ENCODE measurements around the gene CD109. TPM values are rescaled to one million over a fixed set of nuclear protein-coding genes. Genes with fewer than 3 reads are reported as not detected.
"Not testable (repeated sequence)": the region's sequence is repeated elsewhere in the genome, so short reads cannot be mapped to it uniquely, and the experiment has no call there.

Gene CD109
- polyA plus RNA-seq, 1 donor from 2014 or later: not detected

DNA sequence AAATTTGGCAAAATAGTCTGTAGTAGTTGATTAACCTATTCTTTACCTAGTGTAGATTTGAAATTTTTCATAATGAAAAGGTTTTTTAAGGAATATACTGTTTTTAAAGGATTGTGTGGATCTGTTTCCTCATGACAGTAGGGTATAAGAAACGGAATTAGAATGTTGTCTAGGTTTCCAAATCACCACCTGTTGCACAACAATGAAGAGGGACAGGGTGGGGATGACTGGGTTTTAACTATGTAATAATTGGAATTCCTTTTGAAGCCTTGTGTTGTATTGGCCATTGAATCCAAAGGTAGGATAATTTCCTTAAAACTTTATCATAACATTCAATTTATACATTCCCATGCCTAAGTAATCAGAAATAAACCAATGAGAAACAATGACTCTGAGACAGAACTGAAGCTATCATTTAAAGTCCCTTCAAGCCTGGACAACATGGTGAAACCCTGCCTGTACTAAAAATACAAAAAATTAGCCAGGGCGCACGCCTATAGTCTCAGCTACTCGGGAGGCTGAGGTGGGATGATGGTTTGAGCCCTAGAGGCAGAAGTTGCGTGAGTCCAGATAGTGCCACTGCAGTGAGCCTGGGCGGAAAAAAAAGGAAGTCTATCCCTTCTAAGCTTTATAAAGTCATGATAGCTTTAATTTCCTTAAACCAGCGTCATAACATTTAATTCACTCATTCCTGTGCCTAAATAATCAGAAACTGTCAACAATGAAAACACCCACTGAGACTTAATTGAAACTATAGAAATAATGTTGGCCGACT, 23.9 kb upstream of the CD109 start:
- Mint-ChIP-seq H3K4me3 (no peak overlapping the region), H3K27me3 (peaks cover 14% of the 10 kb centered on the region), H3K9me3 (peaks cover 0 to 2% (median 0%) of the 10 kb centered on the region in 3 donors)

DNA sequence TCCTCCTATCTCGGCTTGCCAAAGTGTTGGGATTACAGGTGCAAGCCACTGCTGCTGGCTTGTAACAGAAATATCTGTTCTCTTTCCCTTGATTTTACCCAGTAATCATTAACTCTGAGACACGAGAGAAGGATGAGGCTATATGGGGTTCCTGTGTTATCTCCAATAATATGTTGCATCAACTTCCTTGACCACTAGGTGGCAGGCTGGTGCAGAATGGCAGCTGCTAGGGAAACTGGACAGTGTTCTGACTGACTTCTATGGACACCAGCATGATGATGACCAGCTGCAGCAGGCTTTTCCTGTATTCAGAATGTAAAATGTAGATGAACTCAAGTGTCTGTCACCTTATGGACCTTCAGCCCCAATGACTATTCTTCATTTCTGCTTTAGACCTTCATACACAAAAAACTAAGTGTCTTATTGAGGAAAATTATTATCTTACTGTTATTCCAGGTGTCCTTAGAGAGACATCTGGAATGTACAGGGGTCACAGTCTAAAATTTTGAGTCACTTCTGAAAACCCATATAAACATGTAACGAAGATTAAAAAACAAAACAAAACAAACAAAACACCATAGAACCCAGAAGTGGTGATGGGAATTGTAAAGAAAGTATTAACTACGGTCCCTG, 20.4 kb upstream of the CD109 start:
- no peaks in the 10 kb centered on the region for H3K9me3 Mint-ChIP-seq
- peaks cover 0 to 5% (median 0%) of the 10 kb centered on the region in 3 donors for H3K4me1 Mint-ChIP-seq
- H3K36me3 Mint-ChIP-seq: peaks cover 1% of the 10 kb centered on the region
- H3K27me3 Mint-ChIP-seq: peaks cover 9% of the 10 kb centered on the region
- H3K4me3 Mint-ChIP-seq: no peak overlapping the region
- no peak overlapping the region for H3K27ac Mint-ChIP-seq

More for the DNA sequence above, 23.9 kb upstream of the CD109 start:
- Mint-ChIP-seq H3K4me1 (peaks cover 0 to 2% (median 1%) of the 10 kb centered on the region in 3 donors), H3K36me3 (peaks cover 1% of the 10 kb centered on the region), H3K27ac (no peak overlapping the region)

DNA sequence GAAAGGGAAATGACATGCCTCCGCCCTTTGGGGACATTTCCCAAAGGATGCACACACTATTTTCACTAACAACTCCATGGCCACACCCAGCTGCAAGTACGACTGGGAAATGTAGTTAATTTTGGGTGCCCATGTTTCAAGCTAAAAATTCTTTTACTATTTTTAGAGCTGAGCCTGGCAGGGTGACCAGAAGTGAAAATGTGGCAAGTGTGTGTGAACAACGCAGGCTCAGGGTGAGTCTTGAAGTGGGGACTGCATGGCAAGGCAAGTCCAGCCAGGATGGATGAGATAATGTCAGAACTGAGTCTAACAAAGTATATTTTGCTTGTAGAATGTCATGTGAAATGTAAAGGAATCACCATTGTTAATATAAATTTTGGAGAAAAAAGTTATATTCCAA, 17.0 kb upstream of the CD109 start:
- Mint-ChIP-seq H3K9me3 (peaks cover 2 to 10% (median 10%) of the 10 kb centered on the region in 3 donors), H3K27ac (no peak overlapping the region), H3K27me3 (peaks cover 6% of the 10 kb centered on the region), H3K4me1 (peaks cover 0 to 5% (median 0%) of the 10 kb centered on the region in 3 donors), H3K4me3 (no peak overlapping the region), H3K36me3 (no peaks in the 10 kb centered on the region)

GRCh38 chr6:73679846-73680245, 16.2 kb upstream of the CD109 start:
- not testable (repeated sequence) for H3K36me3 Mint-ChIP-seq, H3K4me1 Mint-ChIP-seq, H3K27me3 Mint-ChIP-seq, H3K4me3 Mint-ChIP-seq, H3K27ac Mint-ChIP-seq
- H3K9me3 Mint-ChIP-seq: peaks cover 2 to 10% (median 10%) of the 10 kb centered on the region in 3 donors

DNA sequence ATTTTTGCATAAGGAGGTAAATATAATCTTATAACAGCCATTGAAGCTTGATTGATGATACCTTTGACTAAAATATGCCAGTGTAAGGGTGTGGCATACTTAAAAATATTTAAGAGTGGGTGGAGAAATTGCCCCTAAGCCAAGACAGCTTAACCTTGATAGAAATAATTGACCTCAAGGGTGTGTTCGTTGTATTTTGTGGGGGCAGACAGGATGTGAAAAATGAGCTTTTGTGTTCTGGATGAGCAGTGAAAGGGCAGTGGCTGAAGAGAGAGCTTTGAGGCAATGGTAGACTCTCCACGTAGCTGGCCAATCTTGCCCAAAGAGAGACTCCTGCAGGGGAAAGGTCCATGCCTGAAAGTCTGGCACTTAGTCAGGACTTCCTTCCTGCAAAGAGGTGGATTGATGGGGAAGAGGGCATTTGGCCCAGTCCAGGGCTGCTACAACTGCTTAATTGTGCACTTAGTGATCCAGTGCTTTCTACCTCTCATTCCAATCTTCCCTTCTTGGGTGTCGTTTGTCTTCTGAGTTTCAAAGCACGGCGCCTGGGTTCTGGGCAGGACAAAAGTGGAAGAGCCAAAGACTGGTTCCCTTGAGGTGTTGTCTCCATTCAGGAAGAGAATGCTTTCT, 15.6 kb upstream of the CD109 start:
- Mint-ChIP-seq H3K27me3 (peaks cover 6% of the 10 kb centered on the region), H3K36me3 (no peaks in the 10 kb centered on the region), H3K9me3 (peaks cover 2 to 10% (median 10%) of the 10 kb centered on the region in 3 donors), H3K27ac (no peak overlapping the region), H3K4me3 (no peak overlapping the region), H3K4me1 (peaks cover 0 to 3% (median 0%) of the 10 kb centered on the region in 3 donors)

DNA sequence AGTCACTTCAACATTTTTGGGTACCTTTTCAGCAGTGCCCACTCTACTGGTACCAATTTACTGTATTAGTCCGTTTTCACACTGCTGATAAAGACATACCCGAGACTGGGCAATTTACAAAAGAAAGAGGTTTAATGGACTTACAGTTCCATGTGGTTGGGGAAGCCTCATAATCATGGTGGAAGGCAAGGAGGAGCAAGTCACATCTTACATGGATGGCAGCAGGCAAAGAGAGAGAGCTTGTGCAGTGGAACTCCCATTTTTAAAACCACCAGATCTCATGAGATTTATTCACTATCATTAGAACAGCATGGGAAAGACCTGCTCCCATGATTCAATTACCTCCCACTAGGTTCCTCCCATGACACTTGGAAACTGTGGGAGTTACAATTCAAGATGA, 12.4 kb upstream of the CD109 start:
- not testable (repeated sequence) for H3K36me3 Mint-ChIP-seq, H3K4me3 Mint-ChIP-seq, H3K27me3 Mint-ChIP-seq, H3K4me1 Mint-ChIP-seq, H3K27ac Mint-ChIP-seq
- peaks cover 2 to 10% (median 10%) of the 10 kb centered on the region in 3 donors for H3K9me3 Mint-ChIP-seq

DNA sequence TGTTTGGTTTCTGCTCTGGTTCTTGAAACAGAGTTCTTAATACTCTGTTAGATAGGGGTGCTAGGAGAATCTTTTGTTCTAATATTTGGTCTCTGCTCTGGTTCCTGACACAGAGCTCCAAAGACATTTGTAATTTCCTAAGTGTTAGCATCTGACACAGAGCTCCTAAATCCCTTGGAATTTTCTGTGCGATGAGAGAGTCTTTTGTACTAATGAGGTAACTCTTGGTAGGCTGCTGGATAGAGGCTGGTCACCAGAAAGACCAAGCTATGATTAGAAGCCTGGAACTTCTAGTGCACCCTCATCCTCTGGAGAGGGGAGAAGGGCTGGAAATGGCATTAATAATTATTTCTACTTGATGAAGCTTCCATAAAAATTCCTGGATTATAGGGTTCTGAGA, 7.7 kb upstream of the CD109 start:
- Mint-ChIP-seq H3K27me3 (peaks cover 19% of the 10 kb centered on the region), H3K27ac (no peak overlapping the region), H3K4me3 (no peak overlapping the region), H3K36me3 (no peaks in the 10 kb centered on the region), H3K9me3 (peaks cover 2 to 12% (median 6%) of the 10 kb centered on the region in 3 donors), H3K4me1 (no peaks in the 10 kb centered on the region)

DNA sequence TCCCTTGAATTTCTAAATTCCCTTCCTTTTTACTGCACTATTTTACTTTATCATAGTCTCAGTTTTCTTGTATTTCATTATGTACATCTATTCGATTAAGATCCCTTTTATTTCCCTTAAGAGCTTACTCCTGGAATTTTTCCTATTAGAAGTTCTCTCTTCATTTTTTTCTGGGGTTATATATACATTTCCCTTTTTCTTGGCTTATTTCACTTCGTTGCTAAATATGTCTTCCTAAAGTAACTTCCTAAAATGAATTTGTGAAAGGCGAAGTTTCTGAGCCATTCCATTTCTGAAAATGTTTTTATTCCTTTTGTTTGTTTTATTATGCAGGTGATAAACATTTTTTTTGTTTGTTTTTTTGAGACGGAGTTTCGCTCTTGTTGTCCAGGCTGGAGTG, 5.9 kb upstream of the CD109 start:
- Mint-ChIP-seq H3K4me3 (no peak overlapping the region), H3K27ac (no peak overlapping the region), H3K27me3 (peaks cover 33% of the 10 kb centered on the region), H3K4me1 (peaks cover 0 to 2% (median 1%) of the 10 kb centered on the region in 3 donors), H3K9me3 (peaks cover 0 to 8% (median 0%) of the 10 kb centered on the region in 3 donors), H3K36me3 (no peaks in the 10 kb centered on the region)

GRCh38 chr6:73691512-73691911, 4.5 kb upstream of the CD109 start:
- H3K27me3 Mint-ChIP-seq: peaks cover 42% of the 10 kb centered on the region
- no peak overlapping the region for H3K27ac Mint-ChIP-seq
- H3K9me3 Mint-ChIP-seq: peaks cover 0 to 8% (median 0%) of the 10 kb centered on the region in 3 donors
- H3K36me3 Mint-ChIP-seq: no peaks in the 10 kb centered on the region
- H3K4me1 Mint-ChIP-seq: peaks cover 4 to 12% (median 8%) of the 10 kb centered on the region in 3 donors
- H3K4me3 Mint-ChIP-seq: no peak overlapping the region

GRCh38 chr6:73694711-73695411, 1.1 kb upstream of the CD109 start:
- Mint-ChIP-seq H3K27me3 (peaks cover 52% of the 10 kb centered on the region), H3K36me3 (peaks cover 1% of the 10 kb centered on the region), H3K9me3 (peaks cover 0 to 8% (median 0%) of the 10 kb centered on the region in 3 donors), H3K4me3 (peak overlapping the region in 1 of 4 donors; percentile 92), H3K4me1 (peaks cover 4 to 14% (median 10%) of the 10 kb centered on the region in 3 donors), H3K27ac (no peak overlapping the region)

DNA sequence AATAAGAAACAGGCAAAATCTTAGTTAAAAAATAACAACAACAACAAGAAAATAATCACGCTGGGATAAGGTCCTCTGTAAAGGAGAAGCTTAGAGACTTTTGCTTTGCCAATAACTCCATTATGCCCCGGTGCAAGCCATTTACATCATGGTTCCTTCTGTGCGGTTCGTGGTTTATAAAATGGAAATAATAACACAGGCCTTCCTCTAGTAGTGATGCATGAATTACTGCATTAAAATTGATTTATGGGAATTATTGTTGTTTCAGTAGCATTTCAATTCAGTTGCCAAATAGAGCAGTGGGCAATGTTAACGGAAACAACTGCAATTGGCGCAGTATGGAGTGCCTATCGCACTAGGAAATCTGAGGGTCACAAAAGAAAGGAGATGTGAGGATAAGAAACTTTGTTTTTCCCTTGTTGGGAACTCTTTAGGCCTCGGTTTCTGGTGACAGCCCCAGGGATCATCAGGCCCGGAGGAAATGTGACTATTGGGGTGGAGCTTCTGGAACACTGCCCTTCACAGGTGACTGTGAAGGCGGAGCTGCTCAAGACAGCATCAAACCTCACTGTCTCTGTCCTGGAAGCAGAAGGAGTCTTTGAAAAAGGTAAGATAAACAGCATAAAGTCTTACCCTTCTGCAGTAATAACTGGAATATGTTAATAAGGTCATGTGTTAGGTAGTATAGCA, 1.1 kb downstream of the CD109 start:
- peaks cover 1% of the 10 kb centered on the region for H3K36me3 Mint-ChIP-seq
- no peak overlapping the region for H3K27ac Mint-ChIP-seq
- peak overlapping the region in 1 of 4 donors; percentile 0 for H3K4me3 Mint-ChIP-seq
- peaks cover 0 to 8% (median 0%) of the 10 kb centered on the region in 3 donors for H3K9me3 Mint-ChIP-seq
- H3K4me1 Mint-ChIP-seq: peaks cover 4 to 14% (median 10%) of the 10 kb centered on the region in 3 donors
- peaks cover 46% of the 10 kb centered on the region for H3K27me3 Mint-ChIP-seq

- peaks cover 1% of the 10 kb centered on the region for H3K36me3 Mint-ChIP-seq
- peaks cover 4 to 14% (median 10%) of the 10 kb centered on the region in 3 donors for H3K4me1 Mint-ChIP-seq
- peaks cover 30% of the 10 kb centered on the region for H3K27me3 Mint-ChIP-seq
- H3K27ac Mint-ChIP-seq: no peak overlapping the region
- H3K9me3 Mint-ChIP-seq: no peaks in the 10 kb centered on the region
- H3K4me3 Mint-ChIP-seq: no peak overlapping the region
Measured at GRCh38 chr6:73699676-73700459, 3.9 kb downstream of the CD109 start.

DNA sequence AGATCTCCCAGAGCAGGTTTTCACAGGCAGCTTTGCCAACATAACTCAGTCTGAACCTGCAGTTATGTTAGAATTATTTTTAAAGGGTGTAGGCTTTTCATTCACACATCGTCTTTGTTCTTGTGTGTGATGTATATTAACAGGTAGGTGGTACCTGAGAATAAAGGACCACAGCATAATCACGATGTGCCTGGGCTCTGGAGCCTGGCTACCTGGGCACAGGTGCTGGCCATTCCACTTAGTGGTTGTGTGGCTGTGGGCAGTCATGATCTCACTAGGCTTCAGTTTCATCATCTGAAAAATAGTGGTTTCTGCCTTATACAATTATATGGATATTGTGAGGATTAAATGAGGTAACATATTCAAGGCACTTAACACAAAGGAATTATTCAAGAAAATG, 6.4 kb downstream of the CD109 start:
- Mint-ChIP-seq H3K36me3 (peaks cover 1% of the 10 kb centered on the region), H3K4me3 (no peak overlapping the region), H3K27me3 (peaks cover 11% of the 10 kb centered on the region), H3K9me3 (no peaks in the 10 kb centered on the region), H3K4me1 (no peaks in the 10 kb centered on the region), H3K27ac (no peak overlapping the region)

GRCh38 chr6:73703466-73703865, 7.5 kb downstream of the CD109 start:
- Mint-ChIP-seq H3K9me3 (no peaks in the 10 kb centered on the region), H3K4me3 (no peak overlapping the region), H3K4me1 (no peaks in the 10 kb centered on the region)

More at GRCh38 chr6:73703466-73703865, 7.5 kb downstream of the CD109 start:
- Mint-ChIP-seq H3K27ac (no peak overlapping the region), H3K27me3 (peaks cover 7% of the 10 kb centered on the region), H3K36me3 (no peaks in the 10 kb centered on the region)
